HG03469 (cell line): ENCODE data around the gene ATF4.
"Not testable (repeated sequence)": the region's sequence is repeated elsewhere in the genome, so short reads cannot be mapped to it uniquely, and the experiment has no call there.

Experiments
- ATAC-seq: cut with Tn5 transposase; IDR thresholded peaks from one replicate; pipeline ENCODE4 v1.9.1; 2021; ENCODE audit warnings: mild to moderate bottlenecking, moderate library complexity, moderate number of reproducible peaks; ENCODE audit not compliant: unreplicated experiment

The ATF4 gene

DNA sequence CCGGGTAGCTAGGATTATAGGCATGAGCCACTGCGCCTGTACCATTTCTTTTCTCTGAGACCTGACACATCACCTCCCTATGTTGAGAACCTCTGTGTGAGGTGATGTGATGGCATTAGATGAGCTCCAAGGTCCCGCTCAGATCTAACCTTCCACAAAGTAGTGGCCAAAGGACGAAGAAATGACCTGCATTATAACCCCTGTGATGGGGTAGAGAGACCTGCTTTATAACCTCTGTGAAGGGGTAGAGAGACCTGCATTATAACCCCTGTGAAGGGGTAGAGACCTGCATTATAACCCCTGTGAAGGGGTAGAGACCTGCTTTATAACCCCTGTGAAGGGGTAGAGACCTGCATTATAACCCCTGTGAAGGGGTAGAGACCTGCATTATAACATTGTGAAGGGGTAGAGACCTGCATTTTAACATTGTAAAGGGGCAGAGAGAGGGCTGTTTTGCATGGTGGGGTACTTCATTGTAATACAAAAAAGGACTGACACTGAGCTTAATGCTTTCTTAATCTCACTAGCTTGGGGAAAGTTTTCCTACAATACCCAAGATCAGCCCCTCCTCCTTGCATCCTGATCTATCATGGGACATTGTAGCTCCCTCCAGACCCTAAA, 9.7 kb upstream of the ATF4 start:
- no peak for ATAC-seq

DNA sequence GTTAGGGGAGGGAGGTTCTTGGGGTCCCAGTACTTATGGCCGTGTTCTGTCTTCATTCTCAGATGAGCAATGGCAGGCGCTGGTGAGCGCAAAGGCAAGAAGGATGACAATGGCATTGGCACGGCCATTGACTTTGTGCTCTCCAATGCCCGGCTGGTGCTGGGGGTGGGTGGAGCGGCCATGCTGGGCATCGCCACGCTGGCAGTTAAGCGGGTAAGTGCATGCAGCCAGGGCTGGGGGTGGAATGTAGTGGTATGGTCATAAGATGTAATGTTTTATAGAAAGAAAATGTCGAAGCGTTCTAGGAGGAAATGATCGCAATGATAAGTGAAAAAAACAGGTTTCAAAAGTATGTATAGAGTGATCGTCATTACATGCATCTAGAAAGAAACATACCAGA, 9.1 kb upstream of the ATF4 start:
- ATAC-seq = no peak

DNA sequence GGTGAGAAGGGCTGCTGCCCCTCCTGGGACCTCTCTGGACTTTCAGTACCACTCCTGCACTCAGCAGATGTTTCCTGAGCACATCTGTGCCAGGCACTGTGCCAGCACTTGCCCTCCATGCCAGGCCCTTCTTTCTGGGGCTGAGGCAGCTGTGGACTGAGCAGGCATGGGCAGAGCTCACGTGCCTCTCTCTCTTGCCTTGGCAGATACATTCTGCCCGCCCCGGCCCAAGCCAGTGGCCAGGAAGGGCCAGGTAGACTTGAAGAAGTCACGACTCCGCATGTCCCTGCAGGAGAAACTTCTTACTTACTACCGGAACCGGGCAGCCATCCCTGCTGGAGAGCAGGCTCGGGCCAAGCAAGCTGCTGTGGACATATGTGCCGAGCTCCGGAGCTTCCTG, 8.3 kb upstream of the ATF4 start:
- ATAC-seq = no peak

DNA sequence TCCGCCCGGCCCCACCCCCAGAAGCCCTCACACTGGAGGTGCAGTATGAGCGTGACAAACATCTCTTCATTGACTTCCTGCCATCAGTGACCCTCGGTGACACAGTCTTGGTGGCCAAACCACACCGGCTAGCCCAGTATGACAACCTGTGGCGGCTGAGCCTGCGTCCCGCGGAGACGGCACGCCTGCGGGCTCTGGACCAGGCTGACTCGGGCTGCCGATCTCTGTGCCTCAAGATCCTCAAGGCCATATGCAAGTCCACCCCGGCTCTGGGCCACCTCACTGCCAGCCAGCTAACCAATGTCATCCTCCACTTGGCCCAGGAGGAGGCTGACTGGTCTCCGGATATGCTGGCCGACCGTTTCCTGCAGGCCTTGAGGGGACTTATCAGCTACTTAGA, 6.6 kb upstream of the ATF4 start:
- ATAC-seq = no peak

DNA sequence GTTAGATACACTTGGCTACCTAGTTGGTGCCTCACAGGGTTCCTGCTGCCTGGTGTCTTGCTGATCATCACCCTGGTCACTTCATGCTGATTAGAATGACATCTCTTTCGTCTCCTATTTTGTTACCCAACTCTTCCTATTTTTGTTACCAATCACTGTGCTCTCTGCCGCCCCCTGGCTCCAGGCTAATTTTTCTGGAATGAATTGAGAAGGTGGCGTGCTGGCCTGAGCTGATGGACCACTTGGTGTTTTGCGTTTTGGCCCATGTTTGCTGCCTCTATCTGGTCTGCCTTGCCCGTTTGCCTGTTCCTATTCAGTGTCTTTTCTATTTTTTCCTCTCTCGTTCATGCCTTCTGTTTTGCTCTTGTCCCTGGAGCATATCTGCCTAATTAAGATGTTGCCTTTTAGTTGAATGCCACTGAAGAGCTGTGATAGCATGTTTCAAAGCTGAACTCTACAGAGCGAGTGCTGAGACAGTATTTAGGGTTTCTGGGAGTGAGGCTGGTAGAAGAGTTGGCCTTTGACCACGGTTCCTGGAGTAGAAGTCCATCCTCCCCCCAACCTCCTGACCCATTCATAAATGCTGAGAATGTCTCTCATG, 5.9 kb upstream of the ATF4 start:
- no peak for ATAC-seq

DNA sequence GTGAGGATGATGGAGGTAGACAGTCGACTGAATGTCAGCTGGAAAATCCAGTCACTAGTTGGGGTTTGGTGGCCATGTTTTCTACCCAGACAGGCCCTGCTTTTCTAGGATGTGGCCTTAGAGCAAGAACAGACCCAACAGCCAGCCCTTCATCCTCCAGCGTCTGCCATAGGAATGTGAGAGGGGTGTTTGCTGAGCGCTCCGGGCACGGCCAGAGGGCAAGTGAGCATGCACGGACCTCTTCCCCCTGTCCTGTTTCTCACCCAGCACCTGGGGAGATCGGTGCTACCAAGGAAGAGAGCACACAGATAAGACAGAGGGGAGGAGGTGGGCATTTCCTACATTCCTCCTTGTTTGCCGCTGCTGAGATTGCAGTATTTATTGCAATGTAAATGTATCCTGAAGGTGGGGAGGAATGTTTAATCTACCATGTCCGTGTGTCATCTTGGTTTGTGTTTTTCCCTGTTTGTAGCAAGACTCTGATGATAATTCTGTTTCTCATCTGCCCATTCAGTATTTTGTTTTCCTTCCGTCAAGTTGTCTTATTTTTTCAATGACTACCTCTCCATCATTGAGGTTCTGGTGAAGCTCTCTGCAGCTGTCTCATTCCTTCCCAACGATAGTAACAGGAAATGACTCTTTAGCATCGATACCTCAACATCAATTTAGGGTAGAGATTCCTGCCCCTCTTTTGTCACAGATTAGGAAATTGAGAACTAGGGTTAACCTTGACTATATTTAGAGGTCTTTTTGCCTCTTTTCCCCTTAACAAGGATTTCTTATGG, 4.9 kb upstream of the ATF4 start:
- no peak for ATAC-seq

DNA sequence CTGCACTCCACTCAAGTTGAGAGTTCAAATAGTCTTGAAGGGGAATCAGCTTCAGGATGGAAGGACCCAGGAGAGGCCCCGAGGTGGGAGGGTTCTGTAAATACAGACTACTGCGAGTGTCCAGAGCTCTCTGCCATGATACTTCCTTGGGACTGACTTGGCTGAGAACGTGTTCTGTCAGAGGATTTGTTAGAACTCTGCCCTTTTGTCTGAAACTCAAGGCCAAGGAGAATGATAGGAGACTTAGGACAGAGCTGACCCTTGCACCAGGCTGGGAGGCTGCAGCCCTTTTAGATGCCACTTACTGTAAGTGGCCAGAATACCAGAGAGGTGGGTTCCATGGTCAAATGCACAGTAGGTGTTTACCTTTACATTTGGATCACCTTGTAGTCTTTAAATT, 2.9 kb upstream of the ATF4 start:
- no peak for ATAC-seq

DNA sequence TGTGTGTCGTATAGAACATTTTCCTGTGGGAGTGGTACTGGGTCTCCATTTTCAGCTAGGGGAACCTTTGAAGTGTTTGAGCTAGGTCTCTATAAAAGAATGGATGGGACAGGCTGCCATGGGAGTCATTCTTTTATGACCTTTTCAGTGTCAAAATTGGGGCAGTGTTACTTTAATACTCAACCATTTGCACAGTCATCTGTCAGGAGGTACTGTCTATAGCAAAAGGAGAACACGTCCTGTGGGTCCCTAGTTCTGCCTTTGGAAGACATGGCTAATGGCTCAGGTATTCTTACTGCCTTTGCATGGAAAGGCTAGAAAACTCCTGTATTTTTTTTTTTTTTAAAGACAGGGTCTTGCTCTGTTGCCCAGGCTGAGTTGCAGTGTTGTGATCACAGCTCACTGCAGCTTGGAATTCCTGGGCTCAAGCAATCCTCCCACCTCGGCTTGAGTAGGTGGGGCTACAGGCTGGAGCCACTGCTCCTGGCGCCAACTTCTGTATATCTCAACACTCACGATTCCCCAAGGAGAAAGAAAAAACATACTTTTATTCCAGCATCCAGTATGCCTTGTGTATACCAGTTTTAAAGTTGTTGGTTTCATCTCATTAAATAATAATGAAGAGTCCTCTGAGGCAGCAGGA, 2.1 kb upstream of the ATF4 start:
- ATAC-seq = no peak

DNA sequence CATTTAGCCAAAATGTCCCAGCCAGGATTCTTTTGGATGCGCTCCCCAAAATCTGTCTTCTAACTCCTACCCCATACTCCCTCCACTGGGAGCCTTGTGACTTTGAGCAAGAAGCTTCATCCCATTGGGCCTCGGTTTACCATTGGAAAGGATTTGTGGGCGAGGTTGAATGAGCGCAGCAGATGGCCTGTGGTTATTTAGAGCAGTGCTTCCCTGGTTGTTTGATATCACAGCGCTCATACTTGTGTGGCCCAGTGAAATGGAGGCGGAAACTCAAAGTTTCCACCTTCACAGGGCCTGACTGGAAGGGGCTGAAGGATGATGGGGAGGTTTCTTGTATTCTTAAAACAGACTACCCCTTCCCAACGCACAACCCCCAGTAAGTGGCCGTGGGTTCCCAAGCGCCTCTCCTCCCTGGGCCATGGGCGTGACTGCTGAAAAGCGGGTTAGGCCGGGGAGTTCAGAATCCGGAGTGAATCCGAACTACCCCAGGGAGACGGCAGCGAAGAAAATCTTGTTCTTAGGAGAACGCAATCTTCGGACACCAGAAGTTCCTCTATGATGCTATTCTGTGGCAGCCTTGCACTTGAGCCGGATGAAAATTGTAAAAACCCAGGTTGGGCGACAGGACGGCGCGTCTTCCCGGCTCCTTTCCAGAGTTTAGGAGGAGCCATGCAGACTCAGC, 1.2 kb upstream of the ATF4 start:
- no peak for ATAC-seq

DNA sequence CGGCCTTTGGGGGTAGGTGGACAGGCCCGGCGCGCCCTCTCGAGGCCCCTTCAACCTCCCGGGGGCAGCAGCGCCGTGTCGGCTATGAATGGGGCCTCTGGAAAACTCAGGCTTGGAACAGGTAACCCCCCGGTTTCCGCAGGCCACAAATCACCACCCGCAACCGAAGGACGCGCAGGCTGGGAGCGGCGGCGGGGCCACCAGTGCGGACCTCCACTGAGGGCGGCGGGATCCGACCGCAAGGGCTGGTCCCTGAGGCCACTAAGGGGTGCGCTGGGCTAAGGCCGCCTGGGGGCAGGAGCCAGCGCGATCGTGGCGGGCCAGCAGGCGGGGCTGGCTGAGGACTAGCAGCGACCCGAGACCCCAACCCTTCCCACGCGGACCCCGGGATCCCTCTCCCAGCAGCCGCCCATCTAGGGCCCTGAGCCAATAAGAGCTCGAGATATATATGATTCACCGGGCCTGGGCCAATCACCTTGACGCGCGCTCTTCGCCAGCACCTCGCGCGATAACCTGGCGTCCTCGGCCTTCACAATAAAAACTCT, 609 bp upstream of the ATF4 start:
- ATAC-seq = peak; percentile 39

DNA sequence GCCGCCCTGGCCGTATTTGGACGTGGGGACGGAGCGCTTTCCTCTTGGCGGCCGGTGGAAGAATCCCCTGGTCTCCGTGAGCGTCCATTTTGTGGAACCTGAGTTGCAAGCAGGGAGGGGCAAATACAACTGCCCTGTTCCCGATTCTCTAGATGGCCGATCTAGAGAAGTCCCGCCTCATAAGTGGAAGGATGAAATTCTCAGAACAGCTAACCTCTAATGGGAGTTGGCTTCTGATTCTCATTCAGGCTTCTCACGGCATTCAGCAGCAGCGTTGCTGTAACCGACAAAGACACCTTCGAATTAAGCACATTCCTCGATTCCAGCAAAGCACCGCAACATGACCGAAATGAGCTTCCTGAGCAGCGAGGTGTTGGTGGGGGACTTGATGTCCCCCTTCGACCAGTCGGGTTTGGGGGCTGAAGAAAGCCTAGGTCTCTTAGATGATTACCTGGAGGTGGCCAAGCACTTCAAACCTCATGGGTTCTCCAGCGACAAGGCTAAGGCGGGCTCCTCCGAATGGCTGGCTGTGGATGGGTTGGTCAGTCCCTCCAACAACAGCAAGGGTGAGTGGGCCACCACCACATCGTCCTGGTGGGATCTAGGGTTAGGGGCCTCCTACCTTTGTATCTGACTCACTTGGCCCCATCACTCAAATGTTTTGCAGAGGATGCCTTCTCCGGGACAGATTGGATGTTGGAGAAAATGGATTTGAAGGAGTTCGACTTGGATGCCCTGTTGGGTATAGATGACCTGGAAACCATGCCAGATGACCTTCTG, 934 bp downstream of the ATF4 start:
- ATAC-seq = not testable (repeated sequence)

DNA sequence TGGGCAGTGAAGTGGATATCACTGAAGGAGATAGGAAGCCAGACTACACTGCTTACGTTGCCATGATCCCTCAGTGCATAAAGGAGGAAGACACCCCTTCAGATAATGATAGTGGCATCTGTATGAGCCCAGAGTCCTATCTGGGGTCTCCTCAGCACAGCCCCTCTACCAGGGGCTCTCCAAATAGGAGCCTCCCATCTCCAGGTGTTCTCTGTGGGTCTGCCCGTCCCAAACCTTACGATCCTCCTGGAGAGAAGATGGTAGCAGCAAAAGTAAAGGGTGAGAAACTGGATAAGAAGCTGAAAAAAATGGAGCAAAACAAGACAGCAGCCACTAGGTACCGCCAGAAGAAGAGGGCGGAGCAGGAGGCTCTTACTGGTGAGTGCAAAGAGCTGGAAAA, 1.7 kb downstream of the ATF4 start:
- ATAC-seq = not testable (repeated sequence)

DNA sequence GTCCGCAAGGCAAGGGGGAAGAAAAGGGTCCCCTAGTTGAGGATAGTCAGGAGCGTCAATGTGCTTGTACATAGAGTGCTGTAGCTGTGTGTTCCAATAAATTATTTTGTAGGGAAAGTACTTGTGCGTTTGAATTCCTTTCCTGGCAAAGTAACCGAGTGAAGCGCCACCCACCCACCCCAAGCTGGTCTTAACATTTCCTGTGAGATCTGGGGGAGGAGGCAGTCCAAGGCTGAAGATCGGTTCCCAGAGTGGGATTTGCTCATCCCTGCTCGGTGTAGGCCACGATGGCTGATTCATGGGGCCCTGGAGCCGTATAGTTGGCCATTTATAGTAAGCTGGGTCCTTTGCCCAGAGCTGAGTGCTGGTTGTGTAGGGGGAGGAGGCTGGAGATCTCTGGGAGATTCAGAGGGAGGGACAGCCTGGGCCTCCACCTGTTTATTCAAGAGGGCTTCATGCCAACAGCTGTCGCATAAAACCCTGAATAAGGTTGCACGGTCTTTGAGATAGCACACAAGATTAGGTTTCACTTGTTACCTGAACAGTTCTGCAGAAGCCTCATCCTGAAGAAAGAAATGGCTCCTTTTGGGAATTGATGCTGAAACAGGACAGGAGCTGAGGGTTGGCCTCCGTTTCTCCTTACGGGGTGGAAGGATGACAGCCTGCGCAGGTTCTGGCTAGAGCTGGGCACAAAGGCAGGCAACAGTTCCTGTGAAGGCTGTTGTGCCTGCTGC, 2.4 kb downstream of the ATF4 start:
- ATAC-seq = no peak

DNA sequence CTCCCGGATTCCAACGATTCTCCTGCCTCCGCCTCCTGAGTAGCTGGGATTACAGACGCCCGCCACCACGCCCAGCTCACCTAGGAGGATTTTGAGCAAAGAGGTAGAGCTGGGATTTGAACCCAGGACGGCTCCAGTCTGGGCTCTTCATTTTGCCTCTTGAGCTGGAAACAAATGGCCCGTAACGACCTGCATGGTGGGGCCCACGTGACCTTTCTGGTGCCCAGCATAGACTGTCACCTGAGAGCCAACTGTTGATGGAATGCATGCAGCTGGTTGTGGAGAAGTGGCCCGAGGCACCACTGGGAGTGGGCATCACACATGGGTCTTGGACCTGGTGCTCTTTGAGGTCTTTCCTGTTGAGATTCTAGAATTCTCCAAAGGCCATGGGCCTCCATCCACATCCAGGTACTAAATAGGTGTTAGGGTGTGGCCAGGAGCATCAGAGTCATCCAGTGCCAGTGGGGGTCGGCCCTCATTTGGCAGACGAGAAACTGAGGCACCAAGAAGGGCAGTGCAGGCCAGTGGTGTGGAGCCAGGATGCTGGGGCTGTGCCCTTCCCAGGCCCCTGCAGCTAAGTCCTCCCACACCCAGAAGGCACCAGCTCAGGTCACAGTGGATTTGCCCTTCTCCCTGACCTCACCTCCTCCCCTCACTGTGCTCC, 3.9 kb downstream of the ATF4 start:
- no peak for ATAC-seq

DNA sequence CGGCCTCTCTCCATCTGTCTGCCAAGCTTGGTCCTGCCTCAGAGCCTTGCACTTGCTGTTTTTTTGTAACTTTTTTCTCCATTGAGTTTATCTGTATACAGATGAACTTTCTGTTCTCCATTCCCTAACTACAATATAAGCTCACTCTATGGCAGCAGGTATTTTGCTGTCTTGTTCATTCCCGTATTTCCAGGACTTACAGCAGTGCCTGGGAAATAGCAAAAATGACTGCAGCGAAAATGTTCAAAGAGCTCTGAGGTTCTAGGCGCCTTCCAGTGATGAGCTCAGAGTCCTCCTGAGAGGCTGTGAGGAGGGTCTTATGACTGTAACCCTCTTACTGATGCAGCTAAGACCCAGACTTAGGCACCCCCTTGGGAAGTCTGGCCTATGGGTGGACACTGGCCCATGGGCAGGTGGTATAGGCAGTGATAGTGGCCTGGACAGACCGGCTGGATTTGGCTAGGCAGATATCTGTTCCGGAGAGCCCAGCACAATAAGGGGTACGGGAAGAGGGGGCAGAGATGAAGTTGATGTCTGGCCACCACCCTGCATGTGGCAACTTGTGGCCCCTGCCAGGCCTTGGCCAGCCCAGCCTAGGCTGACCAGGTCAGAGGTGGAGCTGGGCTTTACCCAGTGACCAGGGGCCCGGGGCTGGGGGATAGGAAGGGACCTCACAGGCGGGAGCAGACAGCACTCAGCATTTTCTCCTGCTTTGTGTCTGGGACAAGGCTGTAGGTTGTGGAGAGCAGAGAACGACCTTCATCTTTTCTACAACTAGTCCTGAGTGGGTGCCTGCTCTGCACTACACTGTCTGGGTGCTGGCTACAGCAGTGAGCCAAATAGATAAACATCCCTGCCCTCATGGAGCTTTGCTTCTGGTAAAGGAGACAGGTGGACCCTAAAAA, 4.6 kb downstream of the ATF4 start:
- ATAC-seq = no peak

DNA sequence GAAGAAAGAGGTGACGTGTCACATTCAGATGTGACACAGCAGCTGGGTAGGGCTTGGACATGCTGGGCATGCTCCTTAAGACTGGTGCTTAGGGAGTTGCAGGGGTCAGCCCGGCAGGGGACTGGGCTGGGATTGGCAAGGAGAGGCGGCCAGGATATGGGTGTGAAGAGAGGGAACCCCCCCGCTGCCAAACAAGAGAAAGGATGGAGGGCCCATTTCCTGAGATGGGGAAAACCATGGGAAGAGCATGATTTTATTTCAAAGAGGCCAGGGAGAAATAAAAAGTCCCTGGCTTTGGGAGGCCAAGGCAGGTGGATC, 5.3 kb downstream of the ATF4 start:
- ATAC-seq = no peak

DNA sequence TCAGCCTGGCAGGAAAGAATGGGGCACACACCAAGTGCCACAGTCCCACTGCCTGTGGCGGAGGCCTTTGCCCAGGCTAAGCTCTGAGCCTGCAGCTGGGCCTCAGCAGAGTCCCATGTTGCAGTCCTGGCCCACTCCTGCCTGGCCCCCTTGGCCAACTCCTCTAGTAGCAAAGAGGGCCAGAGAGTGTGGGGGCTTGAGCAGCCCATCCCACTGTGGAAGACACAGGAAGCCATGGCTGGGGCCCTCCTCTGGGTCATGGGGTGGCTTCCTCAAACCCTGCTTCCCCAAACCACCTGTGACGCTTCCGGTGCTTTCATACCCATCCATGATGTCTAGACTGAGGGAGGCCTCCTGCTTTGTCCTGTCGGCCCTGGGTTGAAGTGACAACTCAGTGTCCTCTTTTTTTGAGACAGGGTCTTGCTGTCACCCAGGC, 6.4 kb downstream of the ATF4 start:
- ATAC-seq = no peak

DNA sequence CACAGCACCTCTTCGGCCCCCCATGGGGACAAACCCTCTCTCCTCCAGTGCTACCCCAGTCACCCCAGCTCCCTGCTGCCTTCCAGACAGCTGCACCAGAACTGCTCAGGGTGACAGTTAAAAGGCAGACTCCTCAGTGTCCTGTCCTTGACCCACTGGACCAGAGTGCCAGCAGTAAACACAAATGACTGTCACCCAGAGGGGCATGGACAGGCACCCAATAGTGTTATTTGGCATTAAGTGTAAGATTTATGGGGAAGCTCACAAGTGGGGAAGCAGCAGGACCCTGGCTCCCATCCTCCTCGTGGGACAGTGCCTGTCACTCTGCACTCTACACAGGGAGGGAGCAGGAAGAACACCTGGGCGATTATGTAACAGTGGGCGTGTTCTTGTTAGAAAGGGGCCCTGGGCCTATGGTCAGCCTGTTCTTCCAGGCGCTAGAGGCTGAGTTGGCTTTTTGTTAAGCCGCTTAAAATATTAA, 7.2 kb downstream of the ATF4 start:
- ATAC-seq = no peak
